ENCODE results near the gene CDC16. TPM values are rescaled to one million over a fixed set of nuclear protein-coding genes. Genes with fewer than 3 reads are reported as not detected.

CDC16 gene
- total and polyA plus RNA-seq, 2 of the 4 experiments (the other 2 are of a cell fraction): 41.6 to 66.6 TPM

- Histone ChIP-seq H3K79me1 (ENCODE audit: low read depth in 1 of 2, low read length in 2 of 2) (peaks cover 21 to 53% of the 10 kb centered on the region in 2 experiments), H2BK15ac (ENCODE audit: low read depth, low read length) (peak overlapping the region; percentile 18; the same call in 2 of the 3 replicates), H3K23ac (ENCODE audit: low read depth, low read length) (peak overlapping the region; percentile 39; the same call in 1 of the 2 replicates), H3K56ac (ENCODE audit: extremely low read depth, insufficient read depth, low read length) (peak overlapping the region; percentile 45; the same call in 1 of the 2 replicates), H4K91ac (ENCODE audit: insufficient read depth, low read depth, low read length) (peak overlapping the region; percentile 22), H3K18ac (ENCODE audit: low read depth, low read length) (peak overlapping the region; percentile 48; the same call in 1 of the 2 replicates), H3K4ac (ENCODE audit: low read depth, low read length) (peak overlapping the region; percentile 69), H3K36me3 (ENCODE audit: control insufficient read depth, insufficient read depth, low read length) (peaks cover 18% of the 10 kb centered on the region), H2BK120ac (ENCODE audit: low read depth, low read length) (peak overlapping the region; percentile 53; the same call in 1 of the 2 replicates), H3K4me2 (ENCODE audit: low read depth, low read length) (peak overlapping the region; percentile 81), H2AK9ac (replicated peaks; ENCODE audit: low read depth, low read length, poor library complexity) (no peak overlapping the region), H2BK20ac (ENCODE audit: low read depth, low read length) (peak overlapping the region; percentile 12; the same call in 1 of the 2 replicates), H3K27ac (ENCODE audit: insufficient read depth, low read length) (peak overlapping the region; percentile 83; the same call in 1 of the 2 replicates), H4K20me1 (ENCODE audit: insufficient read depth, low read length) (peaks cover 45% of the 10 kb centered on the region), H4K5ac (ENCODE audit: low read depth, low read length) (peak overlapping the region; percentile 12; the same call in 1 of the 2 replicates), H3K4me1 (ENCODE audit: control insufficient read depth, insufficient read depth, low read length) (peaks cover 13% of the 10 kb centered on the region), H3K9me3 (ENCODE audit: control insufficient read depth, insufficient read depth, low read length) (no peaks in the 10 kb centered on the region), H2AK5ac (ENCODE audit: low read depth, low read length) (peak overlapping the region; percentile 66), H3K9ac (ENCODE audit: low read depth, low read length) (no peak overlapping the region), H2BK5ac (ENCODE audit: low read depth, low read length, poor library complexity, severe bottlenecking) (peak overlapping the region; percentile 78), H3K14ac (replicated peaks; ENCODE audit: low read depth, low read length) (peak overlapping the region; percentile 11; the same call in 1 of the 2 replicates), H3K4me3 (ENCODE audit: insufficient read depth, low read depth, low read length) (no peak overlapping the region), H4K8ac (ENCODE audit: low read depth in 2 of 2, low read length in 2 of 2) (peak overlapping the region in 1 of 2 experiments; percentile 52; a peak in 2 of 4 replicates), H3K27me3 (ENCODE audit: control insufficient read depth, insufficient read depth, low read length) (no peaks in the 10 kb centered on the region), H3K9me1 (ENCODE audit: insufficient read depth, low read length) (peaks cover 9% of the 10 kb centered on the region), H2AFZ (replicated peaks; ENCODE audit: low read length, poor library complexity) (no peak overlapping the region)
- intact Hi-C loops (cut with micrococcal nuclease): loop anchor here (1.0 kb wide), 1 partner anchor 20 kb away; no protein-coding TSS in a partner anchor
- 0% methylated on average over 1 of the region's 3 CpGs; no CpG with 5 or more reads in 1 of the 2 experiments for WGBS, 2 experiments (ENCODE audit: extremely low coverage in 2 of 2, insufficient read length in 1 of 2)
- peak; percentile 93 for DNase-seq
- dilution Hi-C loops (cut with HindIII; ENCODE audit: low sequenced_read_pairs, unreplicated experiment): no loop called here
- in situ Hi-C loops (cut with MboI; ENCODE audit: low sequenced_read_pairs): no loop called here
- ChIA-PET POLR2A (ENCODE audit: unreplicated experiment) (interaction anchor here (1.0 kb wide), 1 partner anchor 39 kb away, joined by 3 read pairs; no protein-coding TSS in a partner anchor), CTCF (no interaction called here)
- peak; percentile 74 for ATAC-seq (ENCODE audit: low read depth)
- peak; percentile 47 for TF ChIP-seq BHLHE40 (IDR thresholded peaks at IDR 0.05; ENCODE audit: low read depth, low read length)
- no peak for TF ChIP-seq POLR2A (IDR thresholded peaks at IDR 0.05; ENCODE audit: low read depth, low read length)
- no TSS peak for BruUV-seq (replicated peaks)
Measured at GRCh38 chr13:114319441-114319913, 84.8 kb downstream of the CDC16 start.

Data from IMR-90 (cell line).